ENCODE measurements around the gene GOLGA5. TPM values are rescaled to one million over a fixed set of nuclear protein-coding genes. Genes with fewer than 3 reads are reported as not detected.
"Not testable (repeated sequence)": the region's sequence is repeated elsewhere in the genome, so short reads cannot be mapped to it uniquely, and the experiment has no call there.

The GOLGA5 gene
- total and polyA plus RNA-seq, 7 experiments from 2014 or later, result 9.7 to 27.9 (median 23.5) TPM

- intact Hi-C loops (cut with micrococcal nuclease), result no loop called here
- POLR2A ChIA-PET, result interaction anchor here (0.7 kb wide), 1 partner anchor 11 kb away, joined by 3 read pairs; the partner anchor contains the start of gene LGMN
- H3K27ac Mint-ChIP-seq, result peak overlapping the region in 3 of 9 donors; percentile 5 to 62 (median 35)
Measured at GRCh38 chr14:92759679-92760523, 34.2 kb upstream of the GOLGA5 start.

GRCh38 chr14:92760524-92760805, 33.6 kb upstream of the GOLGA5 start:
- peaks cover 7 to 30% (median 15%) of the 10 kb centered on the region in 7 donors for H3K4me1 Mint-ChIP-seq
- Histone ChIP-seq H3K4me3 (ENCODE audit: low read length) (no peak overlapping the region), H3K27ac (ENCODE audit: low read depth, low read length) (no peak overlapping the region), H3K27me3 (ENCODE audit: control insufficient read depth in 2 of 2, insufficient read depth in 2 of 2, low read length in 2 of 2) (no peaks in the 10 kb centered on the region), H3K36me3 (ENCODE audit: control insufficient read depth in 2 of 3, insufficient read depth in 3 of 3, low read length in 3 of 3) (no peaks in the 10 kb centered on the region), H3K9me3 (ENCODE audit: control insufficient read depth in 2 of 3, low read length in 3 of 3) (no peaks in the 10 kb centered on the region), H3K4me1 (ENCODE audit: control insufficient read depth in 2 of 2, insufficient read depth in 2 of 2, low read length in 2 of 2) (no peaks in the 10 kb centered on the region)
- H3K36me3 Mint-ChIP-seq, result peaks cover 0 to 11% (median 0%) of the 10 kb centered on the region in 5 donors
- peak overlapping the region in 3 of 9 donors; percentile 5 to 62 (median 35) for H3K27ac Mint-ChIP-seq
- CTCF ChIA-PET, result no interaction called here
- POLR2A ChIA-PET, result no interaction called here
- H3K9me3 Mint-ChIP-seq, result peaks cover 0 to 6% (median 0%) of the 10 kb centered on the region in 11 donors
- DNase-seq (no peak), ATAC-seq (no peak)
- peak overlapping the region in 2 of 10 donors; percentile 22 to 65 for H3K4me3 Mint-ChIP-seq
- intact Hi-C loops (cut with micrococcal nuclease), result no loop called here
- H3K27me3 Mint-ChIP-seq, result peaks cover 0 to 33% (median 0%) of the 10 kb centered on the region in 5 donors

More at GRCh38 chr14:92759679-92760523, 34.2 kb upstream of the GOLGA5 start:
- no peaks in the 10 kb centered on the region for H3K27me3 ChIP-seq (ENCODE audit: control insufficient read depth in 2 of 2, insufficient read depth in 2 of 2, low read length in 2 of 2)
- peaks cover 0 to 30% (median 0%) of the 10 kb centered on the region in 5 donors for H3K27me3 Mint-ChIP-seq
- CTCF ChIA-PET, result no interaction called here
- H3K4me1 Mint-ChIP-seq, result peaks cover 7 to 33% (median 15%) of the 10 kb centered on the region in 7 donors
- peaks cover 0 to 11% (median 0%) of the 10 kb centered on the region in 5 donors for H3K36me3 Mint-ChIP-seq
- no peak overlapping the region for H3K4me3 ChIP-seq (ENCODE audit: low read length)
- no peak overlapping the region for H3K27ac ChIP-seq (ENCODE audit: low read depth, low read length)
- H3K9me3 Mint-ChIP-seq, result peaks cover 0 to 6% (median 0%) of the 10 kb centered on the region in 11 donors
- no peaks in the 10 kb centered on the region for H3K4me1 ChIP-seq (ENCODE audit: control insufficient read depth in 2 of 2, insufficient read depth in 2 of 2, low read length in 2 of 2)
- ATAC-seq, result no peak
- H3K36me3 ChIP-seq (ENCODE audit: control insufficient read depth in 2 of 3, insufficient read depth in 3 of 3, low read length in 3 of 3), result no peaks in the 10 kb centered on the region
- no peak for DNase-seq
- H3K9me3 ChIP-seq (ENCODE audit: control insufficient read depth in 2 of 3, low read length in 3 of 3), result no peaks in the 10 kb centered on the region
- H3K4me3 Mint-ChIP-seq, result peak overlapping the region in 2 of 10 donors; percentile 22 to 65

GRCh38 chr14:92763666-92764631, 30.2 kb upstream of the GOLGA5 start:
- H3K36me3 Mint-ChIP-seq; H3K27me3 ChIP-seq (ENCODE audit: control insufficient read depth in 2 of 2, insufficient read depth in 2 of 2, low read length in 2 of 2); H3K36me3 ChIP-seq (ENCODE audit: control insufficient read depth in 2 of 3, insufficient read depth in 3 of 3, low read length in 3 of 3); H3K4me3 Mint-ChIP-seq; H3K27ac Mint-ChIP-seq; intact Hi-C loops (cut with micrococcal nuclease); H3K9me3 Mint-ChIP-seq; H3K9me3 ChIP-seq (ENCODE audit: control insufficient read depth in 2 of 3, low read length in 3 of 3); DNase-seq; H3K4me3 ChIP-seq (ENCODE audit: low read length); H3K4me1 ChIP-seq (ENCODE audit: control insufficient read depth in 2 of 2, insufficient read depth in 2 of 2, low read length in 2 of 2); H3K27ac ChIP-seq (ENCODE audit: low read depth, low read length); POLR2A ChIA-PET; CTCF ChIA-PET: not testable (repeated sequence)
- H3K27me3 Mint-ChIP-seq, result peaks cover 0 to 47% (median 0%) of the 10 kb centered on the region in 5 donors
- ATAC-seq, result peak; percentile 35
- H3K4me1 Mint-ChIP-seq, result peaks cover 7 to 34% (median 14%) of the 10 kb centered on the region in 7 donors

- H3K27ac ChIP-seq (ENCODE audit: low read depth, low read length); H3K9me3 Mint-ChIP-seq; H3K27me3 ChIP-seq (ENCODE audit: control insufficient read depth in 2 of 2, insufficient read depth in 2 of 2, low read length in 2 of 2); H3K4me3 ChIP-seq (ENCODE audit: low read length); H3K36me3 ChIP-seq (ENCODE audit: control insufficient read depth in 2 of 3, insufficient read depth in 3 of 3, low read length in 3 of 3); H3K9me3 ChIP-seq (ENCODE audit: control insufficient read depth in 2 of 3, low read length in 3 of 3); POLR2A ChIA-PET; H3K36me3 Mint-ChIP-seq; H3K4me1 ChIP-seq (ENCODE audit: control insufficient read depth in 2 of 2, insufficient read depth in 2 of 2, low read length in 2 of 2): not testable (repeated sequence)
- DNase-seq (peak in 1 of 9 donors; percentile 38), ATAC-seq (peak; percentile 85)
- CTCF ChIA-PET, result interaction anchor here (0.5 kb wide), 1 partner anchor 9 kb away, joined by 3 read pairs; no protein-coding TSS in a partner anchor
- intact Hi-C loops (cut with micrococcal nuclease), result loop anchor here in 1 of 2 donors (2.0 kb wide), 1 partner anchor 19 kb away; the partner anchor contains the start of gene LGMN
- Mint-ChIP-seq H3K4me3 (peak overlapping the region in 1 of 10 donors; percentile 32), H3K27ac (peak overlapping the region in 1 of 9 donors; percentile 69), H3K4me1 (peaks cover 0 to 25% (median 0%) of the 10 kb centered on the region in 7 donors), H3K27me3 (peaks cover 0 to 41% (median 0%) of the 10 kb centered on the region in 5 donors)
Measured at GRCh38 chr14:92768236-92768635, 25.9 kb upstream of the GOLGA5 start.

GRCh38 chr14:92768795-92769194, 25.3 kb upstream of the GOLGA5 start:
- peaks cover 0 to 25% (median 0%) of the 10 kb centered on the region in 7 donors for H3K4me1 Mint-ChIP-seq
- H3K36me3 Mint-ChIP-seq, result no peaks in the 10 kb centered on the region
- H3K4me3 ChIP-seq (ENCODE audit: low read length), result no peak overlapping the region
- ChIA-PET POLR2A (no interaction called here), CTCF (no interaction called here)
- no peak for ATAC-seq
- intact Hi-C loops (cut with micrococcal nuclease), result loop anchor here in 1 of 2 donors (2.0 kb wide), 1 partner anchor 20 kb away; the partner anchor contains the start of gene LGMN
- no peaks in the 10 kb centered on the region for H3K9me3 ChIP-seq (ENCODE audit: control insufficient read depth in 2 of 3, low read length in 3 of 3)
- H3K9me3 Mint-ChIP-seq, result peaks cover 0 to 2% (median 0%) of the 10 kb centered on the region in 11 donors
- no peak overlapping the region for H3K27ac ChIP-seq (ENCODE audit: low read depth, low read length)
- no peaks in the 10 kb centered on the region for H3K36me3 ChIP-seq (ENCODE audit: control insufficient read depth in 2 of 3, insufficient read depth in 3 of 3, low read length in 3 of 3)
- H3K4me1 ChIP-seq (ENCODE audit: control insufficient read depth in 2 of 2, insufficient read depth in 2 of 2, low read length in 2 of 2), result no peaks in the 10 kb centered on the region
- no peak for DNase-seq
- H3K4me3 Mint-ChIP-seq, result peak overlapping the region in 1 of 10 donors; percentile 32
- H3K27ac Mint-ChIP-seq, result peak overlapping the region in 1 of 9 donors; percentile 69
- H3K27me3 ChIP-seq (ENCODE audit: control insufficient read depth in 2 of 2, insufficient read depth in 2 of 2, low read length in 2 of 2), result no peaks in the 10 kb centered on the region
- H3K27me3 Mint-ChIP-seq, result peaks cover 0 to 44% (median 0%) of the 10 kb centered on the region in 5 donors

GRCh38 chr14:92770484-92770883, 23.6 kb upstream of the GOLGA5 start:
- H3K9me3 Mint-ChIP-seq, result peaks cover 0 to 2% (median 0%) of the 10 kb centered on the region in 11 donors
- Histone ChIP-seq H3K4me1 (ENCODE audit: control insufficient read depth in 2 of 2, insufficient read depth in 2 of 2, low read length in 2 of 2) (no peaks in the 10 kb centered on the region), H3K27me3 (ENCODE audit: control insufficient read depth in 2 of 2, insufficient read depth in 2 of 2, low read length in 2 of 2) (no peaks in the 10 kb centered on the region), H3K4me3 (ENCODE audit: low read length) (no peak overlapping the region), H3K9me3 (ENCODE audit: control insufficient read depth in 2 of 3, low read length in 3 of 3) (no peaks in the 10 kb centered on the region), H3K27ac (ENCODE audit: low read depth, low read length) (no peak overlapping the region), H3K36me3 (ENCODE audit: control insufficient read depth in 2 of 3, insufficient read depth in 3 of 3, low read length in 3 of 3) (no peaks in the 10 kb centered on the region)
- H3K4me1 Mint-ChIP-seq, result peaks cover 0 to 32% (median 0%) of the 10 kb centered on the region in 7 donors
- ATAC-seq, result no peak
- no peaks in the 10 kb centered on the region for H3K36me3 Mint-ChIP-seq
- CTCF ChIA-PET, result no interaction called here
- peaks cover 0 to 43% (median 0%) of the 10 kb centered on the region in 5 donors for H3K27me3 Mint-ChIP-seq
- H3K27ac Mint-ChIP-seq, result peak overlapping the region in 2 of 9 donors; percentile 42 to 77
- H3K4me3 Mint-ChIP-seq, result no peak overlapping the region
- intact Hi-C loops (cut with micrococcal nuclease), result no loop called here
- no peak for DNase-seq
- POLR2A ChIA-PET, result no interaction called here
